ENCODE results near the gene TLNRD1. TPM values are rescaled to one million over a fixed set of nuclear protein-coding genes. Genes with fewer than 3 reads are reported as not detected.

The TLNRD1 gene
- total RNA-seq, 1 donor from 2014 or later = 18.7 TPM

- H3K27me3 Mint-ChIP-seq (ENCODE audit: low read depth) = no peaks in the 10 kb centered on the region
- peaks cover 14% of the 10 kb centered on the region for H3K36me3 Mint-ChIP-seq (ENCODE audit: low read depth)
- H3K27ac Mint-ChIP-seq (ENCODE audit: unreplicated experiment) = no peak overlapping the region
- H3K9me3 Mint-ChIP-seq (ENCODE audit: low read depth) = no peaks in the 10 kb centered on the region
- H3K4me3 Mint-ChIP-seq (ENCODE audit: unreplicated experiment) = no peak overlapping the region
- TF ChIP-seq, protein P1, sequence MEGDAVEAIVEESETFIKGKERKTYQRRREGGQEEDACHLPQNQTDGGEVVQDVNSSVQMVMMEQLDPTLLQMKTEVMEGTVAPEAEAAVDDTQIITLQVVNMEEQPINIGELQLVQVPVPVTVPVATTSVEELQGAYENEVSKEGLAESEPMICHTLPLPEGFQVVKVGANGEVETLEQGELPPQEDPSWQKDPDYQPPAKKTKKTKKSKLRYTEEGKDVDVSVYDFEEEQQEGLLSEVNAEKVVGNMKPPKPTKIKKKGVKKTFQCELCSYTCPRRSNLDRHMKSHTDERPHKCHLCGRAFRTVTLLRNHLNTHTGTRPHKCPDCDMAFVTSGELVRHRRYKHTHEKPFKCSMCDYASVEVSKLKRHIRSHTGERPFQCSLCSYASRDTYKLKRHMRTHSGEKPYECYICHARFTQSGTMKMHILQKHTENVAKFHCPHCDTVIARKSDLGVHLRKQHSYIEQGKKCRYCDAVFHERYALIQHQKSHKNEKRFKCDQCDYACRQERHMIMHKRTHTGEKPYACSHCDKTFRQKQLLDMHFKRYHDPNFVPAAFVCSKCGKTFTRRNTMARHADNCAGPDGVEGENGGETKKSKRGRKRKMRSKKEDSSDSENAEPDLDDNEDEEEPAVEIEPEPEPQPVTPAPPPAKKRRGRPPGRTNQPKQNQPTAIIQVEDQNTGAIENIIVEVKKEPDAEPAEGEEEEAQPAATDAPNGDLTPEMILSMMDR (IDR thresholded peaks at IDR 0.05) = no peak
- DNase-seq (ENCODE audit: low spot score) = no peak
- peaks cover 36% of the 10 kb centered on the region for H3K4me1 Mint-ChIP-seq (ENCODE audit: low read depth)
Observed at GRCh38 chr15:81007428-81008064, 6.8 kb downstream of the TLNRD1 start.

DNA sequence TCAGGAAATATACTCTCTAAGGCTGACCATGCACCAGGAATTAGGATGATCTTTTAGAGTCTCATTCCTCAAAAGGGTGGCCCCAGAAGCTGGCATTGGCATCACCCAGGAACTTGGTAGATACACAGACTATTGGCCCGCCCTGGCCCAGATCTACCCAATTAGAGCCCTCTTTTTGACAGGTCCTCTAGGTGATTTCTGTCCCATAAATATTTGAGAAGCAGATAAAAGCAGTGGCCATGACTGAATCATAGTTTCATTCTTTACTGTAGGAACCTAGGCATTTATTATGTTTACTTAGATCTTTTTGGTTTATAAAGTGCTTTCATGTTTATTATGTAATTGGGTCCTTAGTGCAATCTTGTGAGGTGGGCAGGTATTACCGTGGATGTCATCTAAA, 7.6 kb downstream of the TLNRD1 start:
- Mint-ChIP-seq H3K27me3 (ENCODE audit: low read depth) (no peaks in the 10 kb centered on the region), H3K4me3 (ENCODE audit: unreplicated experiment) (no peak overlapping the region), H3K9me3 (ENCODE audit: low read depth) (no peaks in the 10 kb centered on the region), H3K4me1 (ENCODE audit: low read depth) (peaks cover 33% of the 10 kb centered on the region), H3K36me3 (ENCODE audit: low read depth) (peaks cover 13% of the 10 kb centered on the region), H3K27ac (ENCODE audit: unreplicated experiment) (no peak overlapping the region)
- no peak for DNase-seq (ENCODE audit: low spot score)
- TF ChIP-seq, protein P1 (IDR thresholded peaks at IDR 0.05) = no peak

DNA sequence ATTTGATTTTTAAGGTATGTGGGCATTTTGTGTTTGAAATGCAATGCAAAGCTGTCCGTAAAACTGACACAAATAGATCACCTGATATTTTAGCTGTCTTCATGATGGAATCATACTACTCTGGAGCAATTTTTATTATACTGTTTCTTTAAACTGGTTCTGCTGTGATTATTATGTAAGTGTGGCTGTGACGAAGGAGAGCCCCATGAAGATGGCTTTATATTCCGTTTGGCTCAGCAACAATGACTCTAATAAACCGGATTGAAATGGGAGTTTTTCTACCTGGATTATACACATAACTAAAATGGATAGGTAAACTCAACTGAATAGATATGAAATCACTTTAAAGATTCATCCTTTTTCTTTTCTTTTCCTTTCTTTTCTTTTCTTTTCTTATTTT, 9.4 kb downstream of the TLNRD1 start:
- no peaks in the 10 kb centered on the region for H3K27me3 Mint-ChIP-seq (ENCODE audit: low read depth)
- peaks cover 7% of the 10 kb centered on the region for H3K36me3 Mint-ChIP-seq (ENCODE audit: low read depth)
- no peaks in the 10 kb centered on the region for H3K9me3 Mint-ChIP-seq (ENCODE audit: low read depth)
- H3K27ac Mint-ChIP-seq (ENCODE audit: unreplicated experiment) = no peak overlapping the region
- TF ChIP-seq, protein P1 (IDR thresholded peaks at IDR 0.05) = no peak
- H3K4me3 Mint-ChIP-seq (ENCODE audit: unreplicated experiment) = no peak overlapping the region
- peaks cover 32% of the 10 kb centered on the region for H3K4me1 Mint-ChIP-seq (ENCODE audit: low read depth)
- DNase-seq (ENCODE audit: low spot score) = no peak

DNA sequence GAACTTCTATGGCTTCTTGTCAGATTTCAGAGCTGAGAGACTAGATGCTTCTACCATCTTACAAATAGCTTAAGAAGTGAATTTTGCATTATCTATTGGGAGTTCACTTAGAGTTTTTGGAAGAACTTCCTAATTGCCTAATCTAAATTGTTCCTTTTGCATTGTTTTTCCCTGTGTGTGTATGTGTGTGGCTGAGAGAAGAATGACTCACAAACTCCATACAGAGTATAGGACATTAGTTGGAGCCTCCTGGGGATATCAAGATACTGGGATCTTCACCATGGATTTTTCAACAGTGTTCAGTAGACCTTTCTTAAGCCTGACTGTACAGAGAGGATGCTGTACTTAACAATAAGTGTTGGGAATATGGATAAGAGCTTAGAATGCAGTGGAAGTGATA, 10.9 kb downstream of the TLNRD1 start:
- H3K4me3 Mint-ChIP-seq (ENCODE audit: unreplicated experiment) = no peak overlapping the region
- TF ChIP-seq, protein P1 (IDR thresholded peaks at IDR 0.05) = no peak
- no peaks in the 10 kb centered on the region for H3K9me3 Mint-ChIP-seq (ENCODE audit: low read depth)
- no peak overlapping the region for H3K27ac Mint-ChIP-seq (ENCODE audit: unreplicated experiment)
- H3K27me3 Mint-ChIP-seq (ENCODE audit: low read depth) = no peaks in the 10 kb centered on the region
- H3K36me3 Mint-ChIP-seq (ENCODE audit: low read depth) = peaks cover 7% of the 10 kb centered on the region
- peaks cover 30% of the 10 kb centered on the region for H3K4me1 Mint-ChIP-seq (ENCODE audit: low read depth)
- no peak for DNase-seq (ENCODE audit: low spot score)

DNA sequence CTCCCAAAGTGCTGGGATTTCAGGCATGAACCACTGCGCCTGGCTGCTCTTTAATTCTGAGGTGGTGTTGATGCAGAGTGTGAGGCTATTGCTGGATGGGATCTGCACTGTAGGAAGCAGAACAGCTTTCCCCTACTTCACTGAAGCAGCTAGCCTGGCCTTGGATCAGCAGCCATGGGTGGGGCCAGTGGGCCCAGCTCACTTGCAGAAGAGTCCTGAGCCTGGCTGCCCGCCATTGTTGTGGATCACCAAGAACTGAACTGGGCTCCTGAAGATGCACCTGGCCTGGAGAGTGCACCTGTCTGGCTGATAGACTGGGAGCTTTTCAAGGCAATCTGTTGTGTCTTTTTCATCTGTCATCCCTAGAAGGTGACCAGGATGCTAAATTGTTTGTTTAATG, 11.9 kb downstream of the TLNRD1 start:
- no peak for DNase-seq (ENCODE audit: low spot score)
- Mint-ChIP-seq H3K27ac (ENCODE audit: unreplicated experiment) (no peak overlapping the region), H3K36me3 (ENCODE audit: low read depth) (peaks cover 7% of the 10 kb centered on the region), H3K4me1 (ENCODE audit: low read depth) (peaks cover 32% of the 10 kb centered on the region), H3K27me3 (ENCODE audit: low read depth) (no peaks in the 10 kb centered on the region), H3K9me3 (ENCODE audit: low read depth) (no peaks in the 10 kb centered on the region), H3K4me3 (ENCODE audit: unreplicated experiment) (no peak overlapping the region)
- TF ChIP-seq, protein P1 (IDR thresholded peaks at IDR 0.05) = no peak

Data from chondrocyte (in vitro differentiated cells).